Amniotic stem cell (primary cell): ENCODE results near the gene DEPDC1B.
"Not testable (repeated sequence)": the region's sequence is repeated elsewhere in the genome, so short reads cannot be mapped to it uniquely, and the experiment has no call there.

Source experiments
- DNase-seq: peaks from one replicate; lab custom pipeline; 2025; lab: John Stamatoyannopoulos, UW

The DEPDC1B gene

DNA sequence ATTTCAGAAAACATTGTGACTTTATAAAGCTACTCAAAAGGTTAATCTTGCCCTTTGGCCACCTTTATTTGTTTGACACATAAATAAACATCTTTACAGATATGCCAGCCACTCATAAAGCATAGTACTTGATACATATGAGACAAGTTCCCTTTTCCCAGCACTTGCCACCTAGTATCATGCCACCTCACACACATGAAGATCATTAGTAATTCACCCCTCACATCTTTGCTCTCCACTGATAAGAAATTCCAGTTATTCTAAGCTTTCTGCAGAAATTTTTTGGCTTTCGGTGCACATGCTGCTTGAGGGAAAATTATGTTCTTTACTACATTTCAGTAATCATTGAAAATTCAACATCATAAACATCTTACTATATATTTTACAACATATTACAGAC is 59.1 kb downstream of the DEPDC1B start:
- no peak for DNase-seq

GRCh38 chr5:60639544-60639943 is 60.4 kb downstream of the DEPDC1B start:
- no peak for DNase-seq

- no peak for DNase-seq
These were observed 61.7 kb downstream of the DEPDC1B start for GRCh38 chr5:60638300-60638699.

GRCh38 chr5:60636644-60637043 is 63.3 kb downstream of the DEPDC1B start:
- no peak for DNase-seq

DNA sequence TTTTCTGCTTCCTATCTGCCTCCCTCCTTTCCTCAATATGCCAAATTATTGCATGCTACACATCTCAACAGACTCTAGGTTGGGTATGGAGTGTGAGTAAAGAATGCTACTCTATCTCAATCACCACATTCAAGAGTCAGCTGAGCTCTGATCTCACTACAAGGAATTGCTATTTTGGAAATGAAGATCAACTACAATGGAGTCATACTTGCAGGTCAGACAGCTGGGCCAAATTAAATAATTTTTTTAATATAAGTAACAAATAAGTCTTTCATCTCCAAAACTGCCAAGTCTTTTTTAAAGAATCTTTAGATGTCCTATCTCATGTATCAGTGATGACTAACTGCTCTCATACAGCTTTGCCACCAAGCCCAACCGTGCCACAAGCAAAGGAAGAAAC is 64.0 kb downstream of the DEPDC1B start:
- DNase-seq, result no peak

GRCh38 chr5:60634051-60634450 is 65.9 kb downstream of the DEPDC1B start:
- no peak for DNase-seq

- no peak for DNase-seq
These were observed 66.6 kb downstream of the DEPDC1B start for GRCh38 chr5:60633341-60633740.

DNA sequence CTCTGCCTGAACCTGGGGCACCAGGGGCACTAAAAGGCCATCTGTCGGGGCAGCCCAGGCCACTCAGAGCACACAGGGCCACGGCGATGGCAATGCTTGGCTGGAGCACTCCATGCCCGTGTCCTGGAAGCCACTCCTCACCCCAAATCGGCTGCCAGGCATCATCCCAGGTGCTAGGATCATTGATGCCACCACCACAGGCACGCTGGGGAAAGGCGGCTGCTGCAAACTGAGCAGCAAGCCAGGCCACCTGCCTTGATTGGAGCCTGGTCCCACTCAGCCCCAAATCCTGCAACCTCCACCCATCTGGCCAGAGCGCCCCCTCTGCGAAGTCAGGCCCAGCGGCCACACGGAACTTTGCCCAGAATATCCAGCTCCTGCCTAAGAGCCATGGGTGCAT is 67.8 kb downstream of the DEPDC1B start:
- no peak for DNase-seq

GRCh38 chr5:60630836-60631235 is 69.1 kb downstream of the DEPDC1B start:
- no peak for DNase-seq

DNA sequence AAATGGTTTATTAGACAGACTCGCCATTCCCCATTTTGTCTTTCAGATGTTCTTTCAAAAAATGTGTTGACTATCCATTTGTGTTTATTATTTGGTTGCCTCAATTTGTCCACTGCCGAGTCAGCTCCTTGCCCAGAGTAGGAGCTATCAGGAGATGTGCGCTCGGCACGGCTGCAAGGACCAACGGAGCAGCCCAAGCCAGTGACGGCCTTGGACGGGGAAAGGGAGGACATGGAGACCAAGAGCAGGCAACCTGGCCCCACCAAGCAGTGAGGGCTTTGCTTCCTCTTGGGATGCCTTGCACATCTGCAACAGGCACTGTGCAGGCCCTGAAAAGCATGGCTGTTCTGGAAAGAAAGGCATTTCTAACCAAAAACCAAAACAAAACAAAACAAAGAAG is 69.8 kb downstream of the DEPDC1B start:
- DNase-seq, result no peak

DNA sequence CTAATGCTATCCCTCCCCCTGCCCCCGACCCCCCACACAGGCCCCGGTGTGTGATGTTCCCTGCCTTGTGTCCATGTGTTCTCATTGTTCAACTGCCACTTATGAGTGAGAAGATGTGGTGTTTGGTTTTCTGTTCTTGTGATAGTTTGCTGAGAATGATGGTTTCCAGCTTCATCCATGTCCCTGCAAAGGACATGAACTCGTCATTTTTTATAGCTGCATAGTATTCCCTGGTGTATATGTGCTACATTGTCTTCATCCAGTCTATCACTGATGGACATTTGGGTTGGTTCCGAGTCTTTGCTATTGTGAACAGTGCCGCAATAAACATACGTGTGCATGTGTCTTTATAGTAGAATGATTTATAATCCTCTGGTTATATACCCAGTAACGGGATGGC is 75.1 kb downstream of the DEPDC1B start:
- DNase-seq, result not testable (repeated sequence)

DNA sequence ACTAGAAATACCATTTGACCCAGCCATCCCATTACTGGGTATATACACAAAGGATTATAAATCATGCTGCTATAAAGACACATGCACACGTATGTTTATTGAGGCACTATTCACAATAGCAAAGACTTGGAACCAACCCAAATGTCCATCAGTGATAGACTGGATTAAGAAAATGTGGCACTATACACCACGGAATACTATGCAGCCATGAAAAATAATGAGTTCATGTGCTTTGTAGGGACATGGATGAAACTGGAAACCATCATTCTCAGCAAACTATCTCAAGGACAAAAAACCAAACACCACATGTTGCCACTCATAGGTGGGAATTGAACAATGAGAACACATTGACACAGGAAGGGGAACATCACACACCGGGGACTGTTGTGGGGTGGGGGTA is 79.2 kb downstream of the DEPDC1B start:
- DNase-seq, result not testable (repeated sequence)

DNA sequence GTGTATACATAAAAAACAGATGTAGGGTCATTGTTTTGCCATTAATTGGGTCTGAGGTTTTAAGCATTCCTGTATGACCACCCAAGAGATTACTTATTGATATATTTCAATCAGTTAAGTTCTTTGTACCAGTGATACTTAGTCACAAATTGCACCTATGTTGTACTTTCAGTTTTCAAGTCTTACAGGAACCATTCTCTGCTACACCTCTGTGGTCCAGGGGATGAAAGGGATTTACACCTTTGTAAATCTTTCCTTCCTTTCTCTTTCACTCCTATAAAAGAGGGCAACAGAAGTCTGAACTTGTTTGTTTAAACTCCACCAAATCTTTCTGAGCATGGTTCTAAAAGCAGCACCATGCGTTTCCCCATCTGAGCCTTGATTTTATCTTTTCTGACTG is 86.1 kb downstream of the DEPDC1B start:
- no peak for DNase-seq

- DNase-seq, result no peak
These were observed 88.7 kb downstream of the DEPDC1B start for GRCh38 chr5:60611099-60611740.

DNA sequence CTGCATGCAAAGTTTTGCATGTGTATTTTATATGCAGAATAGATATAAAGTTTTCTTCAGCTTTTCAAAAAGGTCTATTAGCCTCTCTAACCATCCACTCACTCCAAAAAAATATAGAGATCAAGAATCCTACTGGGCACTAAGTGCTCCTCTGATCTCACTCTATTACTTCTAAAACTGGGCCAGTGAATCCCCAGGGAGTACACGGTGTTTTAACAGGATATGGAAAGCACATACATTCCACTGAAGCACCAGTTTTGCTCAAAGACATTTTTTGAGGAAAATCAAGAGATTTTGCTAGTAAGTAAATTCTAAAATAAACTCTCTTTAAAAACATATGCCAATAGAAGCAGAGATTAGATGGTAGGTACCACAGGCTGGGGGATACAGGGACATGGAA is 95.2 kb downstream of the DEPDC1B start:
- DNase-seq, result no peak

DNA sequence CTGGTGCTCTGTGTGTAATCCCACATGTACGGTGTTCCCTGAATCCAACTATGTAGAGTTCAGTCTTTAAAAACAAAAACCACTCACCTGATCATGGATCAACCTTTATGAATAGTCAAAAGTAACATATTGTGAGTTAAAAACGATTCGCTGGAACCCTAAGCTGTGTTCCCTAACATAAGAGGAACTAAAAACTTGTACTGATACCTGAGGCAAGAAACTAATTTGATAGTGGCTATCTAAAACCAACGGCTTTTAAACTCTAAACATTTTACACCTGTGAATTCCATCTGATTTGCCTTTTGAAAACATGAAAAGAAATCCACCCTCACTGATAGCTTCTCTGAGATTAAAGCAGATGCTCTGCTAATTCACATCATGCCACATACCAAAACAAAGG is 101.5 kb downstream of the DEPDC1B start:
- no peak for DNase-seq

DNA sequence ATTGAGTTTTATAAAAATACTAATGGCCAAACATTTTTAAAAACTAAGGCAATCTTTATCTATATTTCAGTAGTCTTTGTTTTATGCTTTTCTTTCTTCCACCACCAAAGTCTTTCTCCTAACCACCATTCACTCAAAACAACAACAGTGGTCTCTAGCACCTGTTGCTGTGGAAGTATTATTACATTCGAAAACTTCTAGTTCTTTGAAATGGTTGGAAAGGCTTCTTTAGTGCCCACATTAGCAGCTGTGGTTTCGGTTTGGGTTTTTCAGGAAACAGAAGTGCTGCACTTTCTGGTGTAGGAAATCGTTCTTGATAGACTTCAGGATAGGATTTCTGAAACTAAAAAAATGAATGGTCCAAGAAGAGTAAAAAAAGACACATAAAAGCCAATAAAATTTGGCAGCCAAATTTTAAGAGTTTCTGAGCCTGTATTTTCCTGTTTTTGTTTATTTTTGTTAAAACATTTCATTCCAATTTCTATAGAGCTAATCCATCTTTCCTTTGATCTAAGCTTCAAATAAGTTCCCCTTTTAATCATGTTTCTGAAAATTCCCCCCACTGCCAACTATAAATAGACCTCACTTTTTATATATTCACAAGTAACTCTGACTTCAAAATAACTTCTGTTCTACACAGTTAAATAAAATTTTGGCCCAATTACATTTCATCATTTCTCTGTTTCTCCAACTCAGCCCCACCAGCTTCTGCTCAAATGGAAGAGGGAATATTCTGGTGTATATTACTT is 102.2 kb downstream of the DEPDC1B start:
- no peak for DNase-seq

DNA sequence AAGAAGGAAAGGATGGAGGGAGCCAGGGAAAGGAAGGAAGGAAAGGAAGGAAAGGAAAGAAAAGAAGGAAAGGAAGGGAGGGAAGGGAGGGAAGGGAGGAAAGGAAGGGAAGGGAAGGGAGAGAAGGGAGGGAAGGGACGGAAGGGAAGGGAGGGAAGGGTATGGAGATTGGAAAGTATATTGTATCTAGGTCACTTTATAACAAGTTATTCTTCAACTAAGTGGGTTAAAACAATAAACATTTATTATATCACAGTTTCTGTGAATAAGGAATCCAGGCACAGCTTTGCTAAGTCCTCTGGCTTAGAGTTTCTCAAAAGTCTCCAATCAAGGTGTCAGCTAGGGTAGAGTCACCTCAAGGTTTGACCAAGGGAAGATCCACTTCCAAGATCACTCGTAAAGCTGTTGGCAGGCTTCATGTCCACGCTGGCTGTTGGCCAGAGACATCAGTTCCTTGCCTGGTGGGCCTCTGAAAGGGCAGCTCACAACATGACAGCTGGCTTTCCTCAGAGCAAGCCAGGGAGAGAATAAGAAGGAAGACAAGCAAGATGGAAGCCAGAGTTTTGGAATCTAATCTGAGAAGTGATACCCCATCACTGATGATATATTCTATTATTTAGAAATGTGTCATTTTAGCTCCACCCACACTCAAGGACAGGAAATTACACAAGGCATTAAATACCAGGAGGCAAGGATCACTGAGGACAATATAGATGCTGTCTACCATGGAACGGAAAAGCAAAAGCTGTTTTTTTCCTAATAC is 105.1 kb downstream of the DEPDC1B start:
- DNase-seq, result no peak

GRCh38 chr5:60590172-60590571 is 109.8 kb downstream of the DEPDC1B start:
- DNase-seq, result no peak

- DNase-seq, result not testable (repeated sequence)
These were observed 112.7 kb downstream of the DEPDC1B start for GRCh38 chr5:60587312-60587711.

- no peak for DNase-seq
These were observed 113.6 kb downstream of the DEPDC1B start for GRCh38 chr5:60586307-60586901.

DNA sequence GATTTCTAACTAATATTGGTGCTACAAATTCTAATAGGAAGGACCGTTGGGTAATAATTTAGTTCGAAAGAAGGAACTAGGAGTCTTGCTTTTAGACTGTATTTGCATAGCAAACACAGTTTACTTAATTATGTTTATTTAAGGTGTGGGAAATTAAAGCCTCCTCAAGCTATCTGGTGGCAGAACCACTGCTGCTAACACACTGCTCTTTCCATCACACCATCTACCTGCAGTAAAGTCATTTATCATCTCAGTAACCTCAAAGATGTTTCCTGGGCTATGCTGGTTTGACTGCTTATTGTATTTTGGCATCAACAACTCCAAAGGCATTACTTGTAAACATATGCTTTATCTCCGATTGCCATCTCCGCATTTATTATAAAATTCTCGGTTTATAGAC is 114.3 kb downstream of the DEPDC1B start:
- no peak for DNase-seq

DNA sequence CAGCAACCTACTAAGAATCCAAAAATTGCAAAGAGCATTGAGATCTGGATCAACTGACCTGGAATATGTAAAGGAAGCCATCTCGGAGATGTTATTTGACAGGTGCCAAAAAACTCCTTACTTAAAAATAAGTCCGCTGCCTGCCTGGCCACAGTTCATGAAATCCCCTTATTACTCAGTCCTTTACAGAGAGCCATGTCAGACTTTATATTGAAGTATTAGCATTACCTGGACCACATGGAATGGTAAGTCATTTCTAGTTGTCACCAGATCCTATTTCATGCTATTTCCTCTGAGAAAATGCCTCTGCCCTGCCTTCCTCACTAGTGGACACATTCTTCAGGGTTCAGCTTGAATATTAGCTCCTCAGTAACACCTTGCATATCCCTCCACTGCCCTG is 115.7 kb downstream of the DEPDC1B start:
- DNase-seq, result no peak
